ENCODE results near the gene SMR3B. TPM values are rescaled to one million over a fixed set of nuclear protein-coding genes. Genes with fewer than 3 reads are reported as not detected.

Gene SMR3B
- total RNA-seq, 1 experiment from 2014 or later: not detected

DNA sequence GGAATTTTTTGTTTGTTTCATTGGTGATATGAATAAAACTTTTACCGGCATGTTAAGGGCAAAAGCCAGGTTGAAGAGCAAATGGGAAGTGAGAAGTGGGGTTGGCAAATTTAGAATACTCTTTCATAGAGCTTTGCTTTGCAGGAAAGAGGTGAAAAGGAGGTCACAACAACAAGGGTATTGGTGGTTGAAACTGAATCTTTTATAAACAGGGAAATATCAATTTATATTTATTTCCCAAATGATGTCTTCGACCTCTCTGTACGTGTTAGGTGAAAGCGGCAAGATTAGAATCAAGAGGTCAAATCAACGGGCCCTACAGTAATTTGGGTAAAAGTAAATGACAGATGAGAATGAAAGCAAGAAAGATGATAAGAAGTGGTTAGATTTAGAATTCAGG, 18.9 kb upstream of the SMR3B start:
- Histone ChIP-seq H2BK5ac (ENCODE audit: insufficient read length, low read length) (no peak overlapping the region), H3K18ac (ENCODE audit: insufficient read length, low read depth, low read length) (no peak overlapping the region), H2BK15ac (ENCODE audit: low read depth, low read length) (no peak overlapping the region), H4K8ac (replicated peaks; ENCODE audit: insufficient read length, low read depth, low read length) (no peak overlapping the region), H3K79me2 (ENCODE audit: insufficient read depth, low read length) (no peaks in the 10 kb centered on the region), H2BK120ac (ENCODE audit: low read depth, low read length, poor library complexity, severe bottlenecking) (no peak overlapping the region), H3K9me3 (ENCODE audit: control insufficient read depth, low read depth, low read length) (no peaks in the 10 kb centered on the region), H3K9ac (ENCODE audit: extremely low read depth, insufficient read length, low read length) (no peak overlapping the region), H4K91ac (ENCODE audit: insufficient read length, low read depth, low read length) (no peak overlapping the region), H3K56ac (ENCODE audit: insufficient read length, low read depth, low read length) (no peak overlapping the region), H2BK20ac (ENCODE audit: low read depth, low read length, poor library complexity, severe bottlenecking) (no peak overlapping the region), H3K79me1 (ENCODE audit: insufficient read depth, low read depth, low read length, poor library complexity, severe bottlenecking) (no peaks in the 10 kb centered on the region), H3T11ph (ENCODE audit: low read length) (no peak overlapping the region), H2BK12ac (ENCODE audit: insufficient read length, low read depth, low read length) (no peak overlapping the region), H4K5ac (ENCODE audit: insufficient read length, low read depth, low read length) (no peak overlapping the region), H3K14ac (ENCODE audit: insufficient read depth, low read length) (no peak overlapping the region), H3K23me2 (ENCODE audit: insufficient read length, low read depth, low read length, poor library complexity, severe bottlenecking) (no peaks in the 10 kb centered on the region), H4K20me1 (ENCODE audit: control insufficient read depth, insufficient read depth, insufficient read length) (no peaks in the 10 kb centered on the region), H2AFZ (ENCODE audit: low read length) (no peak overlapping the region), H2AK5ac (ENCODE audit: insufficient read length, low read length) (no peak overlapping the region), H3K23ac (ENCODE audit: insufficient read length, low read depth, low read length) (no peak overlapping the region), H3K27ac (ENCODE audit: insufficient read length, low read depth, low read length) (no peak overlapping the region), H3K4ac (ENCODE audit: low read depth, low read length) (no peak overlapping the region), H3K27me3 (ENCODE audit: insufficient read depth, low read length) (no peaks in the 10 kb centered on the region), H3K4me1 (ENCODE audit: insufficient read depth, low read length) (no peaks in the 10 kb centered on the region), H3K4me2 (ENCODE audit: insufficient read depth, insufficient read length, low read length) (no peak overlapping the region)
- no CpG with 5 or more reads among the region's 5 CpGs for WGBS (ENCODE audit: extremely low coverage, insufficient read length, low lambda C conversion rate)
- H3K27ac Mint-ChIP-seq: no peak overlapping the region
- DNase-seq: no peak
- H3K27me3 Mint-ChIP-seq (ENCODE audit: low read depth): no peaks in the 10 kb centered on the region
- no peaks in the 10 kb centered on the region for H3K4me1 Mint-ChIP-seq
- no peaks in the 10 kb centered on the region for H3K9me3 Mint-ChIP-seq
- TF ChIP-seq, protein P1, sequence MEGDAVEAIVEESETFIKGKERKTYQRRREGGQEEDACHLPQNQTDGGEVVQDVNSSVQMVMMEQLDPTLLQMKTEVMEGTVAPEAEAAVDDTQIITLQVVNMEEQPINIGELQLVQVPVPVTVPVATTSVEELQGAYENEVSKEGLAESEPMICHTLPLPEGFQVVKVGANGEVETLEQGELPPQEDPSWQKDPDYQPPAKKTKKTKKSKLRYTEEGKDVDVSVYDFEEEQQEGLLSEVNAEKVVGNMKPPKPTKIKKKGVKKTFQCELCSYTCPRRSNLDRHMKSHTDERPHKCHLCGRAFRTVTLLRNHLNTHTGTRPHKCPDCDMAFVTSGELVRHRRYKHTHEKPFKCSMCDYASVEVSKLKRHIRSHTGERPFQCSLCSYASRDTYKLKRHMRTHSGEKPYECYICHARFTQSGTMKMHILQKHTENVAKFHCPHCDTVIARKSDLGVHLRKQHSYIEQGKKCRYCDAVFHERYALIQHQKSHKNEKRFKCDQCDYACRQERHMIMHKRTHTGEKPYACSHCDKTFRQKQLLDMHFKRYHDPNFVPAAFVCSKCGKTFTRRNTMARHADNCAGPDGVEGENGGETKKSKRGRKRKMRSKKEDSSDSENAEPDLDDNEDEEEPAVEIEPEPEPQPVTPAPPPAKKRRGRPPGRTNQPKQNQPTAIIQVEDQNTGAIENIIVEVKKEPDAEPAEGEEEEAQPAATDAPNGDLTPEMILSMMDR (conservative IDR thresholded peaks at IDR 0.05): no peak
- H3K36me3 Mint-ChIP-seq (ENCODE audit: insufficient read depth in 1 of 3, low read depth in 3 of 3): no peaks in the 10 kb centered on the region
- no peak overlapping the region for H3K4me3 Mint-ChIP-seq

Data from H9 (cell line).